K562 (cell line): ENCODE results near the gene ADCY5. TPM values are rescaled to one million over a fixed set of nuclear protein-coding genes. Genes with fewer than 3 reads are reported as not detected.

ENCODE experiments used
- ATAC-seq: fragments of 200-7000 bp; cut with Tn5 transposase; 3 replicates; pipeline ENCODE4 v1.9.1; 2020; ENCODE audit warnings: moderate library complexity
- BruUV-seq: library from RNA; stranded (reverse); fragments of 400-500 nt; replicated peaks from 2 replicates; lab custom pipeline; 2021; lab: Mats Ljungman, UMichigan
- CTCF ChIA-PET: fragments of 300-600 bp; formaldehyde crosslinking; extraction: SDS; loops from one replicate; lab custom pipeline; 2021; ENCODE audit warnings: low intra/inter-chr PET ratio; lab: Yijun Ruan, JAX
- POLR2A ChIA-PET: fragments of 300-600, 350-650 bp; sonication (Branson Sonifier 250); formaldehyde crosslinking; extraction: SDS; loops from one replicate; lab custom pipeline; 2021; ENCODE audit warnings: antibody characterized with exemption, inconsistent platforms; lab: Yijun Ruan, JAX
- DNase-seq, 4 experiments: peaks; one replicate each; pipeline versions ENCODE4 v3.0.0 to v3.0.0-alpha.2; 2011 to 2018; ENCODE audit warnings: low spot score in 3 of 4, mixed read lengths in 3 of 4; ENCODE audit errors: extremely low read depth in 1 of 4
- FAIRE-seq: peaks from 2 replicates; lab custom pipeline; 2011; peaks lifted over from hg19 to GRCh38; lab: Jason Lieb, UNC
- H2AFZ ChIP-seq: 2 replicates; pipeline ENCODE4 v1.6.0; 2011; ENCODE audit warnings: low read depth, low read length, control low read depth, inconsistent platforms
- H3K27ac ChIP-seq: fragments of 200-600 bp; 3 replicates; pipeline ENCODE4 v1.8.0; 2011; ENCODE audit warnings: low read depth, mild to moderate bottlenecking, control low read depth, inconsistent platforms, low read length, moderate library complexity, mixed read lengths; ENCODE audit errors: extremely low read depth
- H3K27me3 ChIP-seq, 2 experiments: fragments of 300-600 bp in 1 of 2; 2 replicates in 1 of 2; 3 replicates in 1 of 2; pipeline versions ENCODE4 v1.6.0 to v1.8.0; 2011; ENCODE audit warnings: inconsistent platforms in 2 of 2, low read length in 2 of 2, mild to moderate bottlenecking in 1 of 2, mixed read lengths in 1 of 2, moderate library complexity in 1 of 2; ENCODE audit not compliant: control insufficient read depth in 2 of 2, insufficient read depth in 2 of 2
- H3K36me3 ChIP-seq: fragments of 300-600 bp; 3 replicates; pipeline ENCODE4 v1.8.0; 2011; ENCODE audit warnings: mild to moderate bottlenecking, low read length, inconsistent platforms; ENCODE audit not compliant: control insufficient read depth, insufficient read depth
- H3K4me1 ChIP-seq, 2 experiments: fragments of 200-600 bp in 1 of 2; replicated peaks in 1 of 2; 2 replicates in 1 of 2; 3 replicates in 1 of 2; pipeline versions ENCODE4 v1.5.1 to v1.8.0; 2011; ENCODE audit warnings: inconsistent platforms in 2 of 2, low read length in 2 of 2, mild to moderate bottlenecking in 1 of 2, mixed read lengths in 1 of 2, moderate library complexity in 1 of 2; ENCODE audit not compliant: control insufficient read depth in 2 of 2, insufficient read depth in 2 of 2
- H3K4me2 ChIP-seq: 2 replicates; pipeline ENCODE4 v1.6.1; 2011; ENCODE audit warnings: low read length, control low read depth, inconsistent platforms, mixed read lengths; ENCODE audit not compliant: insufficient read depth
- H3K4me3 ChIP-seq: fragments of 200-600 bp; sonication (generic), shearing (Covaris generic); 2 replicates; pipeline ENCODE4 v1.5.1; 2016; ENCODE audit warnings: control low read depth, inconsistent platforms
- H3K79me2 ChIP-seq: fragments of 200-600 bp; 3 replicates; pipeline ENCODE4 v1.8.0; 2011; ENCODE audit warnings: low read length, inconsistent platforms; ENCODE audit not compliant: control insufficient read depth, insufficient read depth
- H3K9ac ChIP-seq, 2 experiments: 2 replicates each; pipeline versions ENCODE4 v1.6.0 to v1.6.1; 2011; ENCODE audit warnings: low read depth in 2 of 2, low read length in 2 of 2, control low read depth in 1 of 2, inconsistent platforms in 1 of 2, mild to moderate bottlenecking in 1 of 2, mixed read lengths in 1 of 2; ENCODE audit not compliant: insufficient read depth in 1 of 2
- H3K9me1 ChIP-seq: one replicate; pipeline ENCODE4 v1.6.0; 2011; ENCODE audit warnings: inconsistent platforms, mild to moderate bottlenecking, low read length, moderate library complexity; ENCODE audit not compliant: control insufficient read depth, insufficient read depth
- H3K9me3 ChIP-seq: replicated peaks from 2 replicates; pipeline ENCODE4 v1.5.1; 2011; ENCODE audit warnings: low read depth, low read length, inconsistent platforms; ENCODE audit not compliant: control insufficient read depth, insufficient read depth
- H4K20me1 ChIP-seq: replicated peaks from 2 replicates; pipeline ENCODE4 v1.6.1; 2011; ENCODE audit warnings: low read length, inconsistent platforms, mixed read lengths; ENCODE audit not compliant: control insufficient read depth, insufficient read depth
- ATF1 ChIP-seq, 2 experiments: fragments of 450-650 bp in 1 of 2; IDR thresholded peaks; 2 replicates each; pipeline ENCODE4 v1.6.1; 2016; ENCODE audit warnings: missing compliant biosample characterization in 1 of 2, missing genetic modification characterization in 1 of 2
- BCL6 ChIP-seq: fragments of 250-450 bp; sonication (Bioruptor Pico); IDR thresholded peaks from 2 replicates; pipeline ENCODE4 v1.4.0; 2020
- GATA2 ChIP-seq: sonication (generic); formaldehyde crosslinking; IDR thresholded peaks from 2 replicates; pipeline ENCODE4 v1.4.0; 2020; ENCODE audit warnings: mild to moderate bottlenecking, missing genetic modification reagents
- GATAD2B ChIP-seq: fragments of 450-650 bp; IDR thresholded peaks from 2 replicates; pipeline ENCODE4 v1.6.1; 2017; ENCODE audit warnings: mild to moderate bottlenecking, borderline replicate concordance
- MEF2D ChIP-seq: conservative IDR thresholded peaks from 2 replicates; pipeline ENCODE4 v1.6.1; 2016; ENCODE audit warnings: low read depth, missing genetic modification characterization, missing compliant biosample characterization
- MEIS2 ChIP-seq: fragments of 450-650 bp; IDR thresholded peaks from 2 replicates; pipeline ENCODE4 v1.6.1; 2014; ENCODE audit warnings: mild to moderate bottlenecking; ENCODE audit not compliant: partially characterized antibody
- MXI1 ChIP-seq: IDR thresholded peaks from 2 replicates; pipeline ENCODE4 v1.6.1; 2011; ENCODE audit warnings: low read depth, mild to moderate bottlenecking, improper control_type of control experiment, low read length
- NCOA2 ChIP-seq, 2 experiments: fragments of 450-650 bp; IDR thresholded peaks; 2 replicates each; pipeline ENCODE4 v1.6.1; 2018; ENCODE audit warnings: mild to moderate bottlenecking in 2 of 2, moderate library complexity in 1 of 2; ENCODE audit not compliant: partially characterized antibody in 2 of 2
- PYGO2 ChIP-seq: fragments of 450-650 bp; IDR thresholded peaks from 2 replicates; pipeline ENCODE4 v1.6.1; 2016; ENCODE audit warnings: mild to moderate bottlenecking, missing genetic modification characterization, moderate library complexity, missing compliant biosample characterization
- ZNF316 ChIP-seq: fragments of 450-650 bp; IDR thresholded peaks from 2 replicates; pipeline ENCODE4 v1.6.1; 2016
- WGBS: fragments of 100-300 bp; shearing (Covaris generic); methylation state at CpG from one replicate; pipeline ENCODE4 v1.1.6; 2016; ENCODE audit warnings: low coverage, mixed read lengths; ENCODE audit not compliant: insufficient coverage; ENCODE audit errors: missing lambda C conversion rate; 5-methylcytosine and 5-hydroxymethylcytosine counted together
- in situ Hi-C: fragments of 300-500 bp; cut with MboI; formaldehyde crosslinking; loops from 4 replicates; pipeline ENCODE4 v1.15.0; 2018; ENCODE audit warnings: inconsistent platforms, mixed read lengths
- intact Hi-C: fragments of 100-400 bp; cut with micrococcal nuclease; formaldehyde crosslinking; loops from 2 replicates; pipeline ENCODE4 v1.14.2; 2022
- polyA plus RNA-seq, 8 experiments: library from polyadenylated mRNA; depleted of rRNA in 4 of 8; stranded (reverse) in 5 of 8; unstranded in 3 of 8; fragments of >200 nt; fragmentation: Nextera tagmentation in 2 of 8; fragmentation: Illumina TruSeq in 1 of 8; extraction: Ambion mirVana in 2 of 8; extraction: Trizol in 1 of 8; gene quantifications; 2 replicates each; pipeline versions ENCODE4 v1.2.1 to v1.2.3, GENCODE V29; 2011 to 2014; ENCODE audit warnings: inconsistent platforms in 1 of 8, missing spikeins in 1 of 8
- total RNA-seq, 7 experiments: library from RNA; depleted of rRNA in 6 of 7; stranded (reverse); fragments of >200 nt in 6 of 7; fragmentation: Illumina TruSeq in 2 of 7; extraction: Trizol in 2 of 7; gene quantifications; 2 replicates each; pipeline versions ENCODE4 v1.2.1 to v1.2.3, GENCODE V29; 2011 to 2021; ENCODE audit warnings: low replicate concordance in 1 of 7

ADCY5 gene
- total and polyA plus RNA-seq, 9 of the 15 experiments (the other 6 are each of a cell fraction or from before 2014, with no cell fraction given) = under 0.01 TPM; not detected in 8

DNA sequence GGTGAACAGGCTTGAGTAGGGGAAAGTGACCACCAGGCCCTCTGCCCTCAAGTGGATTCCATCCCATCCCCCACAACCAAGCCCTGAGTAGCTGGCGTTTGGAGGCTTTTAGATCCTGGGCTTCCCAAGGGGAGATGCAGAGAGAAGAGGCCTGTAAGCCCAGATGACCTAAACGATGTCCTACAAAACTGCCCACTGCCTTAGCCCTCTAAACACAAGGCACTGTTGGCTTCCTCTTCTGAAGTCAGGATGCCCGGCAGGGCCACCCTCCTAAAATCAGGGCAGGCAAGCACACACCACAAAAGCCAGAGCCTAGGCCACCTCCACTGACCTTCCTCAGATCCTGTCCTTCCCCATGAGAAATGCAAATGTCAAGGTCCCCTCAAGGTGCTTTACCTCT lies 68.6 kb downstream of the ADCY5 start:
- Histone ChIP-seq H3K36me3 (no peaks in the 10 kb centered on the region), H3K79me2 (no peaks in the 10 kb centered on the region), H4K20me1 (no peaks in the 10 kb centered on the region), H3K4me2 (no peak overlapping the region), H3K9me1 (no peaks in the 10 kb centered on the region), H3K9ac (no peak overlapping the region), H3K27ac (no peak overlapping the region), H3K4me3 (no peak overlapping the region), H3K4me1 (no peaks in the 10 kb centered on the region), H3K27me3 (peaks cover 0 to 24% of the 10 kb centered on the region in 2 experiments; a peak in 3 of 5 replicates), H3K9me3 (no peaks in the 10 kb centered on the region), H2AFZ (no peak overlapping the region)
- ATAC-seq (no peak), FAIRE-seq (no peak), DNase-seq (no peak)
- 0% methylated on average over 3 of the region's 3 CpGs for WGBS
- intact Hi-C loops (no loop called here), in situ Hi-C loops (no loop called here)
- ChIA-PET CTCF (no interaction called here), POLR2A (interaction anchor here (1.1 kb wide), 1 partner anchor 10 kb away, joined by 3 read pairs; no protein-coding TSS in a partner anchor)
- no peak for TF ChIP-seq MXI1
- TF ChIP-seq GATA2 (CRISPR knock-in tag) = no peak
- TF ChIP-seq MEF2D (tag) = no peak
- TF ChIP-seq GATAD2B = no peak
- TF ChIP-seq ATF1 (CRISPR knock-in tag; IDR thresholded peaks at IDR 0.05) = no peak
- TF ChIP-seq ATF1 (tag; IDR thresholded peaks at IDR 0.05) = no peak
- TF ChIP-seq NCOA2 (IDR thresholded peaks at IDR 0.05; ENCODE audit: partially characterized antibody in 2 of 2) = no peak
- TF ChIP-seq PYGO2 (tag) = no peak
- TF ChIP-seq BCL6 (CRISPR knock-in tag) = no peak
- TF ChIP-seq MEIS2 = no peak
- TF ChIP-seq ZNF316 = no peak
- no TSS peak for BruUV-seq
